Left forelimb (tissue), 1 donor: ENCODE results near the gene SAP30L.

Experiments used
- DNase-seq: peaks from one replicate; pipeline ENCODE4 v3.0.0-alpha.2; 2018; ENCODE audit warnings: low spot score

Gene SAP30L

GRCh38 chr5:154465169-154465568 lies 19.4 kb downstream of the SAP30L start:
- no peak for DNase-seq

- DNase-seq, result no peak
Measured at GRCh38 chr5:154466147-154466546, 20.4 kb downstream of the SAP30L start.

GRCh38 chr5:154466671-154467070 lies 20.9 kb downstream of the SAP30L start:
- no peak for DNase-seq

- DNase-seq, result peak; percentile 85
Measured at GRCh38 chr5:154467655-154468354, 22.0 kb downstream of the SAP30L start.

GRCh38 chr5:154470137-154470536 lies 24.3 kb downstream of the SAP30L start:
- DNase-seq, result no peak

- DNase-seq, result no peak
Measured at GRCh38 chr5:154470947-154471870, 25.4 kb downstream of the SAP30L start.

- no peak for DNase-seq
Measured at GRCh38 chr5:154472871-154473580, 27.2 kb downstream of the SAP30L start.

GRCh38 chr5:154473581-154474283 lies 27.9 kb downstream of the SAP30L start:
- no peak for DNase-seq

- no peak for DNase-seq
Measured at GRCh38 chr5:154474396-154475334, 28.9 kb downstream of the SAP30L start.

GRCh38 chr5:154475591-154476353 lies 30.0 kb downstream of the SAP30L start:
- DNase-seq, result no peak

GRCh38 chr5:154476354-154477205 lies 30.8 kb downstream of the SAP30L start:
- DNase-seq, result no peak

- no peak for DNase-seq
Measured at GRCh38 chr5:154477382-154478223, 31.8 kb downstream of the SAP30L start.

GRCh38 chr5:154478224-154478565 lies 32.4 kb downstream of the SAP30L start, which contains the start of gene HAND1:
TSS of gene HAND1 (minus strand) at chr5:154478227. CDS start at chr5:154478008, 219 bp downstream.
- DNase-seq, result no peak

- DNase-seq, result no peak
Measured at GRCh38 chr5:154478752-154479159, 33.0 kb downstream of the SAP30L start.

- DNase-seq, result no peak
Measured at GRCh38 chr5:154479160-154479943, 33.6 kb downstream of the SAP30L start.

- no peak for DNase-seq
Measured at GRCh38 chr5:154479944-154480750, 34.4 kb downstream of the SAP30L start.
